Activated CD8-positive, alpha-beta memory T cell treated with anti-CD3 and anti-CD28 coated beads, Interleukin-2, amount 50 U/mL, for 24 hours (primary cell): Measurements from ENCODE around the gene RPS2.
"Not testable (repeated sequence)": the region's sequence is repeated elsewhere in the genome, so short reads cannot be mapped to it uniquely, and the experiment has no call there.

ENCODE experiments used
- DNase-seq: peaks from one replicate; pipeline ENCODE4 v3.0.0-alpha.2; 2020; ENCODE audit errors: extremely low read depth

Gene RPS2

GRCh38 chr16:1964506-1965395 is at the start of gene RPS2:
Gene RPS2, minus strand, starts transcription at chr16:1964826. Its CDS starts 201 bp downstream, at chr16:1964625.
- DNase-seq: peak; percentile 96

GRCh38 chr16:2013527-2013926 is 48.9 kb upstream of the RPS2 start:
- no peak for DNase-seq

- DNase-seq: not testable (repeated sequence)
Measured at GRCh38 chr16:2011726-2012125, 47.1 kb upstream of the RPS2 start.

- no peak for DNase-seq
Measured at GRCh38 chr16:2009791-2010510, 45.3 kb upstream of the RPS2 start, which contains the start of gene ZNF598. Gene ZNF598, minus strand, starts transcription at chr16:2009821.

- DNase-seq: no peak
Measured at GRCh38 chr16:2009164-2009711, 44.6 kb upstream of the RPS2 start.

- DNase-seq: no peak
Measured at GRCh38 chr16:2008631-2009163, 44.1 kb upstream of the RPS2 start.

GRCh38 chr16:2008009-2008526 is 43.4 kb upstream of the RPS2 start:
- no peak for DNase-seq

GRCh38 chr16:2007081-2007836 is 42.6 kb upstream of the RPS2 start:
- DNase-seq: no peak

- DNase-seq: no peak
Measured at GRCh38 chr16:2006317-2006716, 41.7 kb upstream of the RPS2 start.

- no peak for DNase-seq
Measured at GRCh38 chr16:2005646-2006045, 41.0 kb upstream of the RPS2 start.

- no peak for DNase-seq
Measured at GRCh38 chr16:2004795-2005517, 40.3 kb upstream of the RPS2 start.

GRCh38 chr16:2003827-2004641 is 39.4 kb upstream of the RPS2 start:
- peak; percentile 63 for DNase-seq

GRCh38 chr16:2003231-2003826 is 38.7 kb upstream of the RPS2 start:
- DNase-seq: no peak

- DNase-seq: no peak
Measured at GRCh38 chr16:2002406-2003230, 38.0 kb upstream of the RPS2 start.

- no peak for DNase-seq
Measured at GRCh38 chr16:2001456-2002355, 37.1 kb upstream of the RPS2 start.

GRCh38 chr16:2001035-2001434 is 36.4 kb upstream of the RPS2 start:
- no peak for DNase-seq

GRCh38 chr16:1999866-2000514 is 35.4 kb upstream of the RPS2 start:
- no peak for DNase-seq
